Panc1 (cell line): Measurements from ENCODE around the gene CUEDC1. TPM values are rescaled to one million over a fixed set of nuclear protein-coding genes. Genes with fewer than 3 reads are reported as not detected.

ENCODE experiments used
- ATAC-seq: fragments of 200-7000 bp; cut with Tn5 transposase; 2 replicates; pipeline ENCODE4 v1.9.1; 2020; ENCODE audit warnings: mild to moderate bottlenecking, moderate library complexity
- BruUV-seq: library from RNA; stranded (reverse); fragments of 400-500 nt; replicated peaks from 2 replicates; lab custom pipeline; 2021; lab: Mats Ljungman, UMichigan
- CTCF ChIA-PET: fragments of 300-600 bp; sonication (Branson Sonifier 250); formaldehyde crosslinking; loops from one replicate; lab custom pipeline; 2022; ENCODE audit warnings: antibody characterized with exemption; lab: Charles Lee
- POLR2A ChIA-PET: fragments of 300-600 bp; sonication (Branson Sonifier 250); formaldehyde crosslinking; loops from one replicate; lab custom pipeline; 2022; ENCODE audit warnings: antibody characterized with exemption; lab: Charles Lee
- DNase-seq: peaks from one replicate; pipeline ENCODE4 v3.0.0-alpha.2; 2010; ENCODE audit warnings: low read depth, low spot score
- H3K27ac ChIP-seq: 2 replicates; pipeline ENCODE4 v1.5.1; 2011; ENCODE audit warnings: mild to moderate bottlenecking, low read length, inconsistent platforms
- H3K27me3 ChIP-seq: fragments of 200-500 bp; sonication (Bioruptor generic); 2 replicates; pipeline ENCODE4 v1.6.0; 2014; ENCODE audit warnings: low read length, inconsistent platforms; ENCODE audit not compliant: control insufficient read depth, insufficient read depth
- H3K36me3 ChIP-seq: fragments of 200-500 bp; sonication (Bioruptor generic); 2 replicates; pipeline ENCODE4 v1.5.1; 2014; ENCODE audit warnings: inconsistent platforms, mild to moderate bottlenecking, low read length, moderate library complexity; ENCODE audit not compliant: control insufficient read depth, insufficient read depth
- H3K4me1 ChIP-seq: 2 replicates; pipeline ENCODE4 v1.5.1; 2011; ENCODE audit warnings: inconsistent platforms, mild to moderate bottlenecking, low read length, moderate library complexity; ENCODE audit not compliant: control insufficient read depth, insufficient read depth
- H3K4me3 ChIP-seq, 2 experiments: 2 replicates each; pipeline ENCODE4 v1.5.1; 2011 to 2012; ENCODE audit warnings: low read depth in 2 of 2, low read length in 2 of 2, mild to moderate bottlenecking in 2 of 2, inconsistent platforms in 1 of 2, moderate library complexity in 1 of 2
- H3K9me3 ChIP-seq: fragments of 200-500 bp; sonication (Bioruptor generic); 2 replicates; pipeline ENCODE4 v1.5.1; 2014; ENCODE audit warnings: low read depth, mild to moderate bottlenecking, inconsistent platforms, low read length, moderate library complexity; ENCODE audit not compliant: control insufficient read depth, insufficient read depth
- POLR2AphosphoS5 ChIP-seq: IDR thresholded peaks from 2 replicates; pipeline ENCODE4 v1.6.1; 2012; ENCODE audit warnings: mild to moderate bottlenecking, low read depth, low read length, moderate library complexity
- SIN3A ChIP-seq: IDR thresholded peaks from 2 replicates; pipeline ENCODE4 v1.6.1; 2012; ENCODE audit warnings: low read depth, mild to moderate bottlenecking, low read length, moderate library complexity, borderline replicate concordance; ENCODE audit not compliant: insufficient read depth
- TCF7L2 ChIP-seq: IDR thresholded peaks from 2 replicates; pipeline ENCODE4 v1.6.1; 2011; ENCODE audit warnings: mild to moderate bottlenecking, low read depth, low read length, inconsistent platforms
- in situ Hi-C: cut with HindIII; loops from 2 replicates; pipeline ENCODE4 v1.10.0; 2016; ENCODE audit warnings: low sequenced_read_pairs, low pct_unique_long_range_greater_than_20kb
- intact Hi-C: fragments of 100-400 bp; cut with micrococcal nuclease; formaldehyde crosslinking; loops from one replicate; pipeline ENCODE4 v1.10.0; 2022; ENCODE audit not compliant: unreplicated experiment
- total RNA-seq: library from RNA; stranded (reverse); gene quantifications from one replicate; pipeline ENCODE4 v1.2.1, GENCODE V29; 2021; ENCODE audit not compliant: unreplicated experiment
- TF ChIP-seq, protein P1 (sequence below), 2 experiments: IDR thresholded peaks; 2 replicates each; pipeline ENCODE4 v1.6.1; 2011 to 2012; ENCODE audit warnings: low read depth in 2 of 2, control low read depth in 1 of 2, low read length in 1 of 2, mild to moderate bottlenecking in 1 of 2, moderate library complexity in 1 of 2; ENCODE audit not compliant: insufficient read depth in 1 of 2
- TF ChIP-seq, protein P2 (sequence below): fragments of 450-650 bp; IDR thresholded peaks from 2 replicates; pipeline ENCODE4 v1.5.1; 2017; ENCODE audit warnings: mild to moderate bottlenecking

CUEDC1 gene
- total RNA-seq, 1 experiment from 2014 or later: 103 TPM

DNA sequence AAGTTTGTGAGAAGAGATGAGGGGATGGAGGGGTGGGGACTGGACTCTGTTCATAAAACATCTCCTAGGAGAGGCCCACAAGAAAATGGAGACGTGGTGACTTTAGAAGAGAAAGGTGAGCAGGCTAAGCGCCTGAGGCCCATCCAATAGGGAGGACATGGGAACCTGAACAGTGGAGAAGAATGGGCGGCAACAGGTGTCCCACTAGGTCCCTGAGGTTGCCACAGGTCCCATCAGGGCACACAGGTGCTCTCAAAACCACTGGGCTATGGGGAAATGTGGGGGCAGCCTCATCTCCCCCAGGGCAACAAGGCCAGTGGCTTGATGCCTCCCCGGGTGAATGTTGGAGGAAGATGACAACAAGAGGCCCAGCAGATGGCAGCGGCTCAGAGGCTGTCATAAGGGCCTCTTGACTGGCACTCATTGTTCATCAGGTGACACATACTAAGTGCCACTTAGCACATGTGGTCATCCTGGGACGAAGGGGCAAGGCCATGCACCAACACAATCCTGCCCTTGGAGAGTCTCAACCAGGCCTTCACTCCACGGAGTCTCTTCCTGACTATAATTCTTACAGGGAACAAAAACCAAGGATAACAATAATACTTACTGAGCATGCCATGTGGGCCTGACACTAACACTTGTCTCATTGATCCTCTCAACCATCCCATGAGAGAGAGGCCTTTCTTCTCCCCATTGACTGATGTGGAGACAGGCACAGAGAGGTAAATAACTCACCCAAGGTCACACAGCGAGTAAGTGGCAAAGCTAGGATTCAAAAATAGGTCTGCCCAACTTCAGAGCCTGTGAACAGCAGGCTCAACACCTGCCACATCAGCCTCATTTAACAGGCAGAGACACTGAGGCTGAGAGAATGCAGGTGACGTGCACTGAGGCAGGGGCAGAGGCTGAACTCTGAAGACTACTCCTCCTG is 38.0 kb downstream of the CUEDC1 start:
- POLR2A ChIA-PET: no interaction called here
- TF ChIP-seq, protein P1, sequence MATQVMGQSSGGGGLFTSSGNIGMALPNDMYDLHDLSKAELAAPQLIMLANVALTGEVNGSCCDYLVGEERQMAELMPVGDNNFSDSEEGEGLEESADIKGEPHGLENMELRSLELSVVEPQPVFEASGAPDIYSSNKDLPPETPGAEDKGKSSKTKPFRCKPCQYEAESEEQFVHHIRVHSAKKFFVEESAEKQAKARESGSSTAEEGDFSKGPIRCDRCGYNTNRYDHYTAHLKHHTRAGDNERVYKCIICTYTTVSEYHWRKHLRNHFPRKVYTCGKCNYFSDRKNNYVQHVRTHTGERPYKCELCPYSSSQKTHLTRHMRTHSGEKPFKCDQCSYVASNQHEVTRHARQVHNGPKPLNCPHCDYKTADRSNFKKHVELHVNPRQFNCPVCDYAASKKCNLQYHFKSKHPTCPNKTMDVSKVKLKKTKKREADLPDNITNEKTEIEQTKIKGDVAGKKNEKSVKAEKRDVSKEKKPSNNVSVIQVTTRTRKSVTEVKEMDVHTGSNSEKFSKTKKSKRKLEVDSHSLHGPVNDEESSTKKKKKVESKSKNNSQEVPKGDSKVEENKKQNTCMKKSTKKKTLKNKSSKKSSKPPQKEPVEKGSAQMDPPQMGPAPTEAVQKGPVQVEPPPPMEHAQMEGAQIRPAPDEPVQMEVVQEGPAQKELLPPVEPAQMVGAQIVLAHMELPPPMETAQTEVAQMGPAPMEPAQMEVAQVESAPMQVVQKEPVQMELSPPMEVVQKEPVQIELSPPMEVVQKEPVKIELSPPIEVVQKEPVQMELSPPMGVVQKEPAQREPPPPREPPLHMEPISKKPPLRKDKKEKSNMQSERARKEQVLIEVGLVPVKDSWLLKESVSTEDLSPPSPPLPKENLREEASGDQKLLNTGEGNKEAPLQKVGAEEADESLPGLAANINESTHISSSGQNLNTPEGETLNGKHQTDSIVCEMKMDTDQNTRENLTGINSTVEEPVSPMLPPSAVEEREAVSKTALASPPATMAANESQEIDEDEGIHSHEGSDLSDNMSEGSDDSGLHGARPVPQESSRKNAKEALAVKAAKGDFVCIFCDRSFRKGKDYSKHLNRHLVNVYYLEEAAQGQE (IDR thresholded peaks at IDR 0.05; ENCODE audit: insufficient read depth in 1 of 2, low read depth in 2 of 2, low read length in 1 of 2): no peak
- TF ChIP-seq SIN3A (no peak), TCF7L2 (no peak), POLR2AphosphoS5 (no peak)
- TF ChIP-seq, protein P2, sequence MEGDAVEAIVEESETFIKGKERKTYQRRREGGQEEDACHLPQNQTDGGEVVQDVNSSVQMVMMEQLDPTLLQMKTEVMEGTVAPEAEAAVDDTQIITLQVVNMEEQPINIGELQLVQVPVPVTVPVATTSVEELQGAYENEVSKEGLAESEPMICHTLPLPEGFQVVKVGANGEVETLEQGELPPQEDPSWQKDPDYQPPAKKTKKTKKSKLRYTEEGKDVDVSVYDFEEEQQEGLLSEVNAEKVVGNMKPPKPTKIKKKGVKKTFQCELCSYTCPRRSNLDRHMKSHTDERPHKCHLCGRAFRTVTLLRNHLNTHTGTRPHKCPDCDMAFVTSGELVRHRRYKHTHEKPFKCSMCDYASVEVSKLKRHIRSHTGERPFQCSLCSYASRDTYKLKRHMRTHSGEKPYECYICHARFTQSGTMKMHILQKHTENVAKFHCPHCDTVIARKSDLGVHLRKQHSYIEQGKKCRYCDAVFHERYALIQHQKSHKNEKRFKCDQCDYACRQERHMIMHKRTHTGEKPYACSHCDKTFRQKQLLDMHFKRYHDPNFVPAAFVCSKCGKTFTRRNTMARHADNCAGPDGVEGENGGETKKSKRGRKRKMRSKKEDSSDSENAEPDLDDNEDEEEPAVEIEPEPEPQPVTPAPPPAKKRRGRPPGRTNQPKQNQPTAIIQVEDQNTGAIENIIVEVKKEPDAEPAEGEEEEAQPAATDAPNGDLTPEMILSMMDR: no peak
- DNase-seq (no peak), ATAC-seq (peak; percentile 44)
- CTCF ChIA-PET: no interaction called here
- Histone ChIP-seq H3K27ac (peak overlapping the region; percentile 76), H3K27me3 (no peaks in the 10 kb centered on the region), H3K4me1 (peaks cover 77% of the 10 kb centered on the region), H3K4me3 (no peak overlapping the region), H3K9me3 (no peaks in the 10 kb centered on the region), H3K36me3 (no peaks in the 10 kb centered on the region)
- no TSS peak for BruUV-seq
- intact Hi-C loops: no loop called here
- in situ Hi-C loops: no loop called here

DNA sequence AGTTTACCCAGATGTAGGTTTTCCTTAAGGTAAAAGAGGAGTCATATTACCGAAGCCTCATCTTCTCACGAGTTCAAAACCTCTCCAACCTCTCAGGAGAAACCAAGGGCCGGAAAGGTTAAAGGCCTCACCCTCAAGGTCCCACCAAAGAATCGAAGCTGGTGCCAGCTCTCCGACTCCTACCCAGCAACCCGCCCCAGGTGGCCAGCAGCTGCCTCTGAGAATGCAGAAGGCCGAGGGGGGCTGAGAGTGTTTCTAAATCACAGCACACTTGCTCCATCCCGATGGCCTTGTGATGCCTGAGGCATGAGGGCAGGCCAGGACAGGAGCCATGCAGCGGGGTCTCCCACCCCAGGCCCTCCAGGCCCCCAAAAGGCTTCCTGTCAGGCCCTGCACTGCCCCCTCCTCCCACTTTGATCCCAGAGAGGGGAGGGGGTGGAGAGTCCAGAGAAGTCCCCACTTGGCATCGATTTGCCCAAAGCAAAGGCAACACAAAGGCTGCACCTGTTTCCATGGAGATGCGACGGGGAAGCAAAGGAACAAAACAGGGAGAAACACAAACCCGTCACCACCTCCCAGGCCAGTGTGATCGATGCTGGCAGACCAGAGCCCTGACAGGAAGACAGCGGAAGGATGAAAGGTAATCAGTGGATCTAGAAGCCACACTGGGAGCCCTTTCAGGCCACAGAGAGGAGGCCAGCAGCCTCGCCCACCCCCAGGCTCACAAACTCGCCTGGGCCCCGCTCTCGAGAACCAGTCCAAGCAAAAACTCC is 39.0 kb downstream of the CUEDC1 start:
- no peak for DNase-seq
- Histone ChIP-seq H3K27ac (peak overlapping the region; percentile 76), H3K36me3 (no peaks in the 10 kb centered on the region), H3K9me3 (no peaks in the 10 kb centered on the region), H3K27me3 (no peaks in the 10 kb centered on the region), H3K4me3 (no peak overlapping the region), H3K4me1 (peaks cover 74% of the 10 kb centered on the region)
- TF ChIP-seq POLR2AphosphoS5 (no peak), SIN3A (no peak), TCF7L2 (no peak)
- TF ChIP-seq, protein P1 (IDR thresholded peaks at IDR 0.05; ENCODE audit: insufficient read depth in 1 of 2, low read depth in 2 of 2, low read length in 1 of 2): no peak
- TF ChIP-seq, protein P2: no peak
- BruUV-seq: no TSS peak
- intact Hi-C loops (no loop called here), in situ Hi-C loops (no loop called here)
- POLR2A ChIA-PET: no interaction called here
- CTCF ChIA-PET: no interaction called here
- ATAC-seq: no peak
